ENCODE results near the gene COL23A1. TPM values are rescaled to one million over a fixed set of nuclear protein-coding genes. Genes with fewer than 3 reads are reported as not detected.

COL23A1 gene
- polyA plus RNA-seq, 3 donors: 5.7 to 8.7 (median 7.7) TPM

- DNase-seq (ENCODE audit: extremely low read depth in 1 of 11, low read depth in 9 of 11, low spot score in 4 of 11): no peak
Observed at GRCh38 chr5:178296066-178296465, 294.1 kb downstream of the COL23A1 start.

- DNase-seq (ENCODE audit: extremely low read depth in 1 of 11, low read depth in 9 of 11, low spot score in 4 of 11): no peak
Observed at GRCh38 chr5:178295589-178295988, 294.6 kb downstream of the COL23A1 start.

GRCh38 chr5:178293815-178294214 lies 296.4 kb downstream of the COL23A1 start:
- no peak for DNase-seq (ENCODE audit: extremely low read depth in 1 of 11, low read depth in 9 of 11, low spot score in 4 of 11)

GRCh38 chr5:178293400-178293799 lies 296.8 kb downstream of the COL23A1 start:
- no peak for DNase-seq (ENCODE audit: extremely low read depth in 1 of 11, low read depth in 9 of 11, low spot score in 4 of 11)

- DNase-seq (ENCODE audit: extremely low read depth in 1 of 11, low read depth in 9 of 11, low spot score in 4 of 11): no peak
Observed at GRCh38 chr5:178292826-178293205, 297.4 kb downstream of the COL23A1 start.

- DNase-seq (ENCODE audit: extremely low read depth in 1 of 11, low read depth in 9 of 11, low spot score in 4 of 11): no peak
Observed at GRCh38 chr5:178291969-178292825, 298.0 kb downstream of the COL23A1 start.

GRCh38 chr5:178291161-178291561 lies 299.0 kb downstream of the COL23A1 start:
- no peak for DNase-seq (ENCODE audit: extremely low read depth in 1 of 11, low read depth in 9 of 11, low spot score in 4 of 11)

- no peak for DNase-seq (ENCODE audit: extremely low read depth in 1 of 11, low read depth in 9 of 11, low spot score in 4 of 11)
Observed at GRCh38 chr5:178290376-178290775, 299.8 kb downstream of the COL23A1 start.

GRCh38 chr5:178289438-178289837 lies 300.8 kb downstream of the COL23A1 start:
- no peak for DNase-seq (ENCODE audit: extremely low read depth in 1 of 11, low read depth in 9 of 11, low spot score in 4 of 11)

- no peak for DNase-seq (ENCODE audit: extremely low read depth in 1 of 11, low read depth in 9 of 11, low spot score in 4 of 11)
Observed at GRCh38 chr5:178288401-178289368, 301.5 kb downstream of the COL23A1 start.

- DNase-seq (ENCODE audit: extremely low read depth in 1 of 11, low read depth in 9 of 11, low spot score in 4 of 11): no peak
Observed at GRCh38 chr5:178287791-178288105, 302.4 kb downstream of the COL23A1 start.

- DNase-seq (ENCODE audit: extremely low read depth in 1 of 11, low read depth in 9 of 11, low spot score in 4 of 11): no peak
Observed at GRCh38 chr5:178287091-178287790, 303.0 kb downstream of the COL23A1 start.

- no peak for DNase-seq (ENCODE audit: extremely low read depth in 1 of 11, low read depth in 9 of 11, low spot score in 4 of 11)
Observed at GRCh38 chr5:178286226-178287090, 303.7 kb downstream of the COL23A1 start.

- DNase-seq (ENCODE audit: extremely low read depth in 1 of 11, low read depth in 9 of 11, low spot score in 4 of 11): no peak
Observed at GRCh38 chr5:178285399-178286225, 304.6 kb downstream of the COL23A1 start.

- DNase-seq (ENCODE audit: extremely low read depth in 1 of 11, low read depth in 9 of 11, low spot score in 4 of 11): no peak
Observed at GRCh38 chr5:178284996-178285395, 305.2 kb downstream of the COL23A1 start.

GRCh38 chr5:178284093-178284675 lies 306.0 kb downstream of the COL23A1 start:
- no peak for DNase-seq (ENCODE audit: extremely low read depth in 1 of 11, low read depth in 9 of 11, low spot score in 4 of 11)

GRCh38 chr5:178283520-178283919 lies 306.7 kb downstream of the COL23A1 start:
- DNase-seq (ENCODE audit: extremely low read depth in 1 of 11, low read depth in 9 of 11, low spot score in 4 of 11): no peak
